Amniotic stem cell (primary cell): ENCODE measurements around the gene HLA-DRB1.
"Not testable (repeated sequence)": the region's sequence is repeated elsewhere in the genome, so short reads cannot be mapped to it uniquely, and the experiment has no call there.

Experiments
- DNase-seq: peaks from one replicate; lab custom pipeline; 2025; lab: John Stamatoyannopoulos, UW

The HLA-DRB1 gene

DNA sequence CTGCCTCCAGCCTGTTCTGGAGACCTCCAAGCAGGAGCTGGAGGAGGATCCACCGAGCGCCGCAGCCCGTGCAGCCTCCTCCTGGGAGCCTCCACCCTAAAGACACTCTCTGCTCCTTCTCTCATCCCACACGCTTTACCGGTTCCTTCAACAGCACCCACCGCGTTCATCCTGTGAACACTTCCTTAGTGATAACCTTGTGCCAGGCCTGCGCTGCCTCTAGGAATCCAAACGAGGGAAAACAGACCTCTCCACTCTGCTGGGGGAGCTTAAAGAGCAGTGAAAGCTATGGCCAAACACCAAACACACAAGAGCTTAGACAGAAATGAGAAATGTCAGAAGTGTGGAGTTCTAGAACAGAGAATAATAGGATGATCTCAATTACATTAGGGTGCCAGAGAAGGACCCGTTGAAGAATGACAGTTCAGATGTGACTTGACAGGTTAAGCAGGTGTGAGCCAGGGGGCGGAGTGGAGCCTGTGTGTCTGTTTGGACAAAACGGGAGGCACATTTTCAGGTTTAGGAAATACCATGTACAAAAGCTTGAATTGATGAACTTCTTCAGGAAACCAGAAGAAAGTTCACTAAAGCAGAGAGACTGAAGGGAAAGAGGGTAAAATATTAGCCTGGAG is 31.1 kb downstream of the HLA-DRB1 start:
- DNase-seq = no peak

DNA sequence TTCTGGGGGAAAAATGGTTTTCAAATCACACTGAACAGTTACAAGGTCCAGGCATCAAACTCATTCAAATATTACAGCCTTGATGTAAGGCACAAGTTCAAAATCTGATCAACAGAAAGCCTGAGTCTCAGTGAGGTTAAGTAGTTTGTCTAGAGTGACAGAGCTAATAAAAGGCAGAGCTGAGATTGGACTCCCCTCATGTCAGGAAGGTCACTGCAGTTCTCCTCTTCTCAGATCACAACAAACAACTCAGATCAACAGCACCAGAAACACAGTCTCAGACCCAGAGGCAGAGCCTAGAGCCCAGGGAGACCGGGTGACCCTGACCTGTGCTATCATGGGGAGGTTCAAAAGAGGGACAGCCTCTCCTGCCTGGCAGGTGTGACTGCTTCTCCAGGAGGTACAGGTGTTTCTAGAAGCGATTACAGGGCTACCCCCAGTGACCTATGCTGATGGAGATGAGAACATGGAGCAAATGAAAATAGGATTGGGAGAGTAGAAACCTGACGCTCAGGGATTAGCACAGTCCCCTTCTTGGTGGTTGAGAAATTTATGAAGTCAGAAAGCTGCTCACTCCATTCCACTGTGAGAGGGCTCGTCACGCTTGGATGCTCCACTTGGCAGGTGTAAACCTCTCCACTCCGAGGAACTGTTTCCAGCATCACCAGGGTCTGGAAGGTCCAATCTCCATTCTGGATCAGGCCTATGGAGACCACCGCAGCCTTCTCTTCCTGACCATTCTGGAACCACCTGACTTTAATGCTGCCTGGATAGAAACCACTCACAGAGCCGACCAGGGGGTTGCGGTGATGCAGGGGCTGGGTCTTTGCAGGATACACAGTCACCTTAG is 35.3 kb downstream of the HLA-DRB1 start:
- no peak for DNase-seq

DNA sequence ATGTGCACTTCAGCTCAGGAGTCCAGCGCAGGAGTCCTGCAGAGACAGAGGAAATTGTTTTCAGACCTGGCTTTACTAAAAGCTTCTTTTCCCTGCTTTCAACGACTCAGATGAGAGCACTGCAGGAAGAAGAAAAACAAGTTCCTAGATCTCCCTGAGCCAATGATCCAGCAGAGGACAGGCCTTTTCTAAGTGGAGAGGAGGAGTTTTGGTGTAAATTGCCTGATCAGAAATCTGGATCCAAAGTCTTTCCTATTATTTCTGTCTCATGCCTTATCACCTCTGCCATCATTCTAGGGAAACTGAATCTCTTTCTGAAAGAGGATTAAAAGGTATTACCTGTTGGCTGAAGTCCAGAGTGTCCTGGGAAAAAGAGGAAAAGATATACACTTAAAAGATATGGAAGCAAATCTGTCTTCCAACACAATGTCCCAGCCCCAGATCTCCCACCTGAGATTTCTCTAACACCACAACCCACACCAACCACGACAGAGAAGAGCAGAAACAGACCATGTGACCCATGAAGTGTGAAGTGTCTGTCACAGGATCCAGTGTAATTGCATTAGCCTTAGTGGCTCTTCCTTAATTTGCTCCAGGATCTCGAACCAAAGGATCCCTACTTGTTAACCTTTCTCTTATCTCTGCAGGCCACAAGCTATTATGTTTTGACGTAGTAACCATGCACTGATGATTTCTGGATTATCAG is 36.5 kb downstream of the HLA-DRB1 start:
- no peak for DNase-seq

DNA sequence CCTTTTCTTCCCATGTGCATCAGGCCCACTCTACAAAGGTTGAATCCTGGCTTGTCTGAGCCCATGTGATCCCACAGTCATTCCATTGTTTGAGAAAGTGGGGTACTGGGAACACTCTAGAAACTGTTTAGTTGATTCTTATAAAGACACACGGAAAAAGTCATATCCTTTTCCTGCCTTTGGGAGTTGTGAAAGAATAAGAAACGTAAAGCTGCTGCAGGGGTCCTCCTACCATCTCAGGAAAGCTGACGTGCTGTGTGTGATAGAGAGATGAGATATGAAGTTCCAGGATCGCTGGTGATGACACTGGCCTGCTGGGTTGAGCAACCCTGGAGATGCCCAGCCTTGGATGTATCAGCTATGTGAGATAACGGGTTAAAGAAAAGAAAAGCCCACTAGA is 38.2 kb downstream of the HLA-DRB1 start:
- DNase-seq = no peak

DNA sequence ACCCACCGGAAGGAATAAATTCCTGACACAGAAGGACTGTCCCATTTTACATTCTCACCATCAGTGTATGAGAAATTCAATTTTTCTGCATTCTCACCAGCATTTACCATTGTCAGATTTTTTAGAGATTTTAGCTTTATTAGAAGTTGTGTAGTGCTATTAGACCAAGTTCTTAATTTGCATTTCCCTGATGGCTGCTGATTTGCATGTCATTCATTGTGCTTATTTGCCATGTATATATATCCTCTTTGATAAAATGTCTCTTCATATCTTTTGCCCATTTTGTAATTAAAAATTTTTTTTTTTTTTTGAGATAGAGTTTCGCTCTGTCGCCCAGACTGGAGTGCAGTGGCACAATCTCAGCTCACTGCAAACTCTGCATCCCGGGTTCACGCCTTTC is 49.8 kb downstream of the HLA-DRB1 start:
- DNase-seq = no peak

DNA sequence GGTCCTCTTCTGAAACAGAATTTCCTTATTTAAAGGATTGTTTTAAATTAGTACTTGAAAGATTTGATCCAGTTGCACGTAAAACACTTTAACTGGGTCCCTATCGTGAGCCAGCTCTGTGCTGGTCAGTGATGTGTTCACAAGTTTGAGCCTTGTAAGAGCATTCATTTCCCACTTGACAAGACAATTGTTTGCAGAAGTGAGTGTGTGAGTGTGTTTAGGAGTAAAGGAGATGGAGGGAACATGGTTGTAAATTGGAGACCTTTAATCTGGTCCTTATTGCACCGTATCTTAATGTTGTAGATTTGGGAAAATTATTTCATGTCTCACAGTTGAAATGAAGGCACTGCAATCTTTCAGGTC is 59.2 kb downstream of the HLA-DRB1 start:
- DNase-seq = not testable (repeated sequence)

DNA sequence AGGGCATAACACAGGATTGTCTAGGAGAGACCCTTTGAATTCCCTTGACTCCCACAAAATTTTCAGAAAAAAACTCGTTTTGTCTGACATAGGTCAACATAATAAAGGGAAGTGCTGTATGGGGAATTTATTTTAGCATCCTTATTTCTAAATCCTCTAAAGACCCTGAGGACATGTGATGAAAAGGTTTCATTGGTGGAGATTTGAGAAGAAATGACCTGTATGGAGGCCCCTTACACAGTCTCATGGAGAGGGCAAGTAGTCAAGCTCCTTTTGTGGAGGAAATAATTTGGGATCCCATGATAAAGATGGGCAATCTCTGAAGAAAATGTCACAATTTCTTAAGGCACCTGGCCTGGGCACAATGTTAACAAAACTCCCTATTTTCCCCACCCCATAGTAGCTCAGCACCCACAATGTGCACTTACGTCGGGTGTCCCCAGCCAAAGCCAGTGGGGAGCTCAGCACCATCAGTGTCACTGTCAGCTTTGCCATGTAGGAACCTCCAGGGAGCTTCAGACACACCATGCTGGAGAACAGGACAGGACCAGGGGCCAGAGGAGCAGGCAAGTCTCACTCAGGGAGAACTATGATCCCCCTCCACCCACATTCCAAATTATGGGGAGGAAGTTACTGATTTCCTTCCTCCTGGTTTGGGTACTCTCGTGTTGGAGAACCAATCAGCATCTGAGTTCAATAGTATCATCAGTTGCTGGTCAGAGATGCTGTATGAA is 59.8 kb downstream of the HLA-DRB1 start, which contains the start of gene HLA-DRB5:
HLA-DRB5 (minus strand) TSS at position 591 of the 734 bp plus-strand sequence; CDS start at position 528, 63 bp downstream.
- no peak for DNase-seq
